HCT116 (cell line): ENCODE data around the gene XRCC2. TPM values are rescaled to one million over a fixed set of nuclear protein-coding genes. Genes with fewer than 3 reads are reported as not detected.

Experiments used
- ATAC-seq: fragments of 200-7000 bp; cut with Tn5 transposase; 2 replicates; pipeline ENCODE4 v1.9.1; 2020; ENCODE audit warnings: mild to moderate bottlenecking, moderate library complexity
- BruUV-seq: library from RNA; stranded (reverse); fragments of 400-500 nt; replicated peaks from 2 replicates; lab custom pipeline; 2021; lab: Mats Ljungman, UMichigan
- CTCF ChIA-PET: fragments of 300-600 bp; sonication (Branson Sonifier 250); formaldehyde crosslinking; loops from one replicate; lab custom pipeline; 2021; ENCODE audit warnings: antibody characterized with exemption; lab: Charles Lee
- POLR2A ChIA-PET: fragments of 300-600, 350-600 bp; sonication (Branson Sonifier 250); formaldehyde crosslinking; loops from one replicate; lab custom pipeline; 2021; ENCODE audit warnings: antibody characterized with exemption; lab: Charles Lee
- RAD21 ChIA-PET, 2 experiments: fragments of 300-600 bp; sonication (Branson Sonifier 250); formaldehyde crosslinking; loops; one replicate each; lab custom pipeline; 2023; ENCODE audit warnings: low total read pairs in 2 of 2; ENCODE audit not compliant: uncharacterized antibody in 2 of 2, unreplicated experiment in 2 of 2, low non-redundant PET in 1 of 2; lab: Charles Lee
- DNase-seq: peaks from one replicate; pipeline ENCODE4 v3.0.0-alpha.2; 2010; ENCODE audit warnings: low read depth, low spot score
- H2AFZ ChIP-seq: fragments of 200-600 bp; shearing (Covaris generic), sonication (generic); 2 replicates; pipeline ENCODE4 v1.6.1; 2017; ENCODE audit warnings: low read depth, mixed run types, mixed read lengths, antibody characterized with exemption, low read length; ENCODE audit not compliant: poor library complexity, severe bottlenecking
- H3K27ac ChIP-seq: 2 replicates; pipeline ENCODE4 v1.5.1; 2012; ENCODE audit warnings: low read depth, low read length
- H3K27me3 ChIP-seq: fragments of 200-600 bp; sonication (generic); 2 replicates; pipeline ENCODE4 v1.6.1; 2016; ENCODE audit warnings: mixed run types, low read length, mixed read lengths; ENCODE audit not compliant: insufficient read depth
- H3K36me3 ChIP-seq, 2 experiments: fragments of 200-500 bp in 1 of 2; fragments of 200-600 bp in 1 of 2; sonication (Bioruptor generic) in 1 of 2; sonication (generic) in 1 of 2; 2 replicates each; pipeline versions ENCODE4 v1.5.1 to v1.6.1; 2014 to 2016; ENCODE audit warnings: low read length in 2 of 2, inconsistent platforms in 1 of 2, mixed read lengths in 1 of 2, mixed run types in 1 of 2; ENCODE audit not compliant: insufficient read depth in 2 of 2, control insufficient read depth in 1 of 2
- H3K4me1 ChIP-seq, 2 experiments: fragments of 200-600 bp in 1 of 2; sonication (generic) in 1 of 2; 2 replicates each; pipeline versions ENCODE4 v1.5.1 to v1.6.1; 2012 to 2017; ENCODE audit warnings: low read length in 2 of 2, inconsistent platforms in 1 of 2, mild to moderate bottlenecking in 1 of 2, mixed read lengths in 1 of 2, mixed run types in 1 of 2, moderate library complexity in 1 of 2; ENCODE audit not compliant: insufficient read depth in 2 of 2, control insufficient read depth in 1 of 2
- H3K4me2 ChIP-seq: fragments of 200-600 bp; sonication (generic); 2 replicates; pipeline ENCODE4 v1.6.1; 2017; ENCODE audit warnings: mixed run types, low read length, mixed read lengths
- H3K4me3 ChIP-seq, 2 experiments: fragments of 200-600 bp in 1 of 2; sonication (generic) in 1 of 2; replicated peaks in 1 of 2; 2 replicates each; pipeline ENCODE4 v1.5.1; 2011 to 2016; ENCODE audit warnings: low read length in 2 of 2, control low read depth in 1 of 2, low read depth in 1 of 2, mild to moderate bottlenecking in 1 of 2, mixed read lengths in 1 of 2, mixed run types in 1 of 2
- H3K79me2 ChIP-seq: fragments of 200-600 bp; sonication (generic); 2 replicates; pipeline ENCODE4 v1.6.1; 2017; ENCODE audit warnings: mild to moderate bottlenecking, mixed run types, low read length, moderate library complexity, mixed read lengths; ENCODE audit not compliant: insufficient read depth
- H3K9ac ChIP-seq: fragments of 200-600 bp; sonication (generic); 2 replicates; pipeline ENCODE4 v1.6.1; 2016; ENCODE audit warnings: low read length, mixed read lengths
- H3K9me2 ChIP-seq: fragments of 200-600 bp; sonication (generic), shearing (Covaris generic); 2 replicates; pipeline ENCODE4 v1.6.1; 2017; ENCODE audit warnings: mixed run types, mild to moderate bottlenecking, moderate library complexity; ENCODE audit not compliant: insufficient read depth
- H3K9me3 ChIP-seq, 2 experiments: fragments of 200-500 bp in 1 of 2; fragments of 200-600 bp in 1 of 2; sonication (Bioruptor generic) in 1 of 2; sonication (generic) in 1 of 2; 2 replicates each; pipeline ENCODE4 v1.6.1; 2014 to 2017; ENCODE audit warnings: low read length in 2 of 2, mixed read lengths in 2 of 2, inconsistent platforms in 1 of 2, low read depth in 1 of 2, mild to moderate bottlenecking in 1 of 2, mixed run types in 1 of 2, moderate library complexity in 1 of 2; ENCODE audit not compliant: control insufficient read depth in 1 of 2, insufficient read depth in 1 of 2
- H4K20me1 ChIP-seq: fragments of 200-600 bp; sonication (generic), shearing (Covaris generic); 2 replicates; pipeline ENCODE4 v1.6.1; 2017; ENCODE audit warnings: mixed run types, mild to moderate bottlenecking, moderate library complexity; ENCODE audit not compliant: insufficient read depth
- CEBPB ChIP-seq: IDR thresholded peaks from 2 replicates; pipeline ENCODE4 v1.6.1; 2012; ENCODE audit warnings: low read depth
- JUND ChIP-seq: IDR thresholded peaks from 2 replicates; pipeline ENCODE4 v1.6.1; 2012
- ZNF274 ChIP-seq: fragments of 200-500 bp; sonication (Bioruptor generic); IDR thresholded peaks from 2 replicates; pipeline ENCODE4 v1.6.1; 2014; ENCODE audit warnings: mild to moderate bottlenecking, low read depth, low read length, inconsistent platforms
- intact Hi-C: fragments of 100-400 bp; cut with micrococcal nuclease; formaldehyde crosslinking; loops from 2 replicates; pipeline ENCODE4 v1.10.0; 2022
- total RNA-seq: library from RNA; stranded (reverse); gene quantifications from one replicate; pipeline ENCODE4 v1.2.1, GENCODE V29; 2021; ENCODE audit not compliant: unreplicated experiment
- TF ChIP-seq, protein P1 (sequence below), 3 experiments: fragments of 200-600 bp in 1 of 3; sonication (generic) in 1 of 3; IDR thresholded peaks in 2 of 3; conservative IDR thresholded peaks in 1 of 3; 2 replicates each; pipeline ENCODE4 v1.5.1; 2012 to 2017; ENCODE audit warnings: low read depth in 2 of 3, low read length in 2 of 3, antibody characterized with exemption in 1 of 3, borderline replicate concordance in 1 of 3, control low read depth in 1 of 3, mild to moderate bottlenecking in 1 of 3, mixed read lengths in 1 of 3, mixed run types in 1 of 3, moderate library complexity in 1 of 3; ENCODE audit not compliant: insufficient read depth in 1 of 3

XRCC2 gene
- total RNA-seq, 1 experiment from 2014 or later: 14.8 TPM

DNA sequence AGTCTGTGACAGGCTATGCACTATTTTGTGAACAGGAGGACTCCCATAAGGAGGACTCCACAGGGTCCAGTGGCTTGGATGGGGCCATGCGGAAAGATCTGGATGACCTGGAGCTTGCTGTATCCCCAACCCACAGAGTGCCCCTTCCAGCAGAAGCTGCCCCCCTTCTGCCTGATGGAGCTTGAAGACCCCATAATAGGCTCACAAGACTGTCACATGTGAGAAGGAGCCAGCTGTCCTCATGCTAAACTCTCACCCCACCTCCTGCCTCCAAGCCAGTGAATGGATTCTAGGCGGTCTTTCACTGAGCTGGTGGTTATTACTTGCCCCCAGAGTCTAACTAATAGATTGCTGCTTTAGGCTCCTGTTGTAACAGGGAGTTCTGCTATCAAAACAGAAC, 79.1 kb downstream of the XRCC2 start:
- POLR2A ChIA-PET: no interaction called here
- no TSS peak for BruUV-seq
- Histone ChIP-seq H3K27me3 (no peaks in the 10 kb centered on the region), H3K4me2 (no peak overlapping the region), H2AFZ (no peak overlapping the region), H3K27ac (no peak overlapping the region), H3K9me3 (no peaks in the 10 kb centered on the region), H4K20me1 (no peaks in the 10 kb centered on the region), H3K79me2 (no peaks in the 10 kb centered on the region), H3K9ac (no peak overlapping the region), H3K9me2 (no peaks in the 10 kb centered on the region), H3K4me1 (no peaks in the 10 kb centered on the region), H3K36me3 (no peaks in the 10 kb centered on the region), H3K4me3 (no peak overlapping the region)
- CTCF ChIA-PET: no interaction called here
- intact Hi-C loops: no loop called here
- ATAC-seq (no peak), DNase-seq (no peak)
- no peak for TF ChIP-seq CEBPB
- no peak for TF ChIP-seq JUND
- TF ChIP-seq ZNF274: no peak
- TF ChIP-seq, protein P1, sequence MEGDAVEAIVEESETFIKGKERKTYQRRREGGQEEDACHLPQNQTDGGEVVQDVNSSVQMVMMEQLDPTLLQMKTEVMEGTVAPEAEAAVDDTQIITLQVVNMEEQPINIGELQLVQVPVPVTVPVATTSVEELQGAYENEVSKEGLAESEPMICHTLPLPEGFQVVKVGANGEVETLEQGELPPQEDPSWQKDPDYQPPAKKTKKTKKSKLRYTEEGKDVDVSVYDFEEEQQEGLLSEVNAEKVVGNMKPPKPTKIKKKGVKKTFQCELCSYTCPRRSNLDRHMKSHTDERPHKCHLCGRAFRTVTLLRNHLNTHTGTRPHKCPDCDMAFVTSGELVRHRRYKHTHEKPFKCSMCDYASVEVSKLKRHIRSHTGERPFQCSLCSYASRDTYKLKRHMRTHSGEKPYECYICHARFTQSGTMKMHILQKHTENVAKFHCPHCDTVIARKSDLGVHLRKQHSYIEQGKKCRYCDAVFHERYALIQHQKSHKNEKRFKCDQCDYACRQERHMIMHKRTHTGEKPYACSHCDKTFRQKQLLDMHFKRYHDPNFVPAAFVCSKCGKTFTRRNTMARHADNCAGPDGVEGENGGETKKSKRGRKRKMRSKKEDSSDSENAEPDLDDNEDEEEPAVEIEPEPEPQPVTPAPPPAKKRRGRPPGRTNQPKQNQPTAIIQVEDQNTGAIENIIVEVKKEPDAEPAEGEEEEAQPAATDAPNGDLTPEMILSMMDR (IDR thresholded peaks at IDR 0.05 in 2 of 3, conservative IDR thresholded peaks at IDR 0.05 in 1 of 3; ENCODE audit: borderline replicate concordance in 1 of 3, insufficient read depth in 1 of 3, low read depth in 2 of 3, low read length in 2 of 3): no peak
- RAD21 ChIA-PET: no interaction called here

Other genes starting within 250 kb of the XRCC2 start
- 22.9 TPM for gene KMT2C, start 240.1 kb downstream of the XRCC2 start, total RNA-seq
- 20.4 TPM for gene ACTR3B, start 83.6 kb upstream of the XRCC2 start, total RNA-seq